HG02981 (cell line): ENCODE results near the gene KIAA1671.
"Not testable (repeated sequence)": the region's sequence is repeated elsewhere in the genome, so short reads cannot be mapped to it uniquely, and the experiment has no call there.

Source experiments
- ATAC-seq: cut with Tn5 transposase; IDR thresholded peaks from one replicate; pipeline ENCODE4 v1.9.1; 2021; ENCODE audit warnings: mild to moderate bottlenecking, moderate library complexity; ENCODE audit not compliant: unreplicated experiment

KIAA1671 gene

GRCh38 chr22:25212337-25212736 lies 259.8 kb downstream of the KIAA1671 start:
- ATAC-seq: no peak

- ATAC-seq: no peak
Observed at GRCh38 chr22:25213221-25213620, 260.7 kb downstream of the KIAA1671 start.

- ATAC-seq: no peak
Observed at GRCh38 chr22:25216230-25216629, 263.7 kb downstream of the KIAA1671 start.

GRCh38 chr22:25219211-25219689 lies 266.7 kb downstream of the KIAA1671 start, which contains the start of gene CRYBB2:
Gene CRYBB2 (plus strand): TSS chr22:25219639. CDS start chr22:25221430, 1,791 bp downstream.
- no peak for ATAC-seq

- ATAC-seq: no peak
Observed at GRCh38 chr22:25219948-25220442, 267.5 kb downstream of the KIAA1671 start.

DNA sequence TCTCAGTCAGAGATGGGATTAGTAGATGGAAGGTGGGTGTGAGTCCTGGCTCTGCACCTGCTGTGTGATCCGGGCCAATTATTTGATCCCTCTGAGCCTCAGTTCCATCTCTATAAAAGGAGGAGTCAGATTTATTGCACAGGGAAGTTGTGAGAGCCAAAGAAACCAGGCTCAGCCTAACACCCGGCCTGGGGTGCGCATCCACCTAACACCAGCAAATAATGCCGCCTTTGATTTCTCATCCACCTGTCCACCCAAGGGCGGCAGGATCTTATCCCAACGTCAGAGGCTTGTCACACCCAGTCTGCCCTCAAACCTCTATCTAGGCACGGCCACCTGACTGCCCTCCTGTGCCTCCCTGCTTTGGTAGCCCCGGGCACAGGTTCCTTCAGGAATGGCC lies 269.3 kb downstream of the KIAA1671 start:
- no peak for ATAC-seq

GRCh38 chr22:25223269-25223850 lies 270.8 kb downstream of the KIAA1671 start:
- ATAC-seq: no peak

- ATAC-seq: no peak
Observed at GRCh38 chr22:25228822-25229221, 276.3 kb downstream of the KIAA1671 start.

GRCh38 chr22:25230760-25231159 lies 278.2 kb downstream of the KIAA1671 start:
- not testable (repeated sequence) for ATAC-seq

- no peak for ATAC-seq
Observed at GRCh38 chr22:25232301-25232700, 279.8 kb downstream of the KIAA1671 start.

GRCh38 chr22:25233706-25234105 lies 281.2 kb downstream of the KIAA1671 start:
- ATAC-seq: not testable (repeated sequence)

DNA sequence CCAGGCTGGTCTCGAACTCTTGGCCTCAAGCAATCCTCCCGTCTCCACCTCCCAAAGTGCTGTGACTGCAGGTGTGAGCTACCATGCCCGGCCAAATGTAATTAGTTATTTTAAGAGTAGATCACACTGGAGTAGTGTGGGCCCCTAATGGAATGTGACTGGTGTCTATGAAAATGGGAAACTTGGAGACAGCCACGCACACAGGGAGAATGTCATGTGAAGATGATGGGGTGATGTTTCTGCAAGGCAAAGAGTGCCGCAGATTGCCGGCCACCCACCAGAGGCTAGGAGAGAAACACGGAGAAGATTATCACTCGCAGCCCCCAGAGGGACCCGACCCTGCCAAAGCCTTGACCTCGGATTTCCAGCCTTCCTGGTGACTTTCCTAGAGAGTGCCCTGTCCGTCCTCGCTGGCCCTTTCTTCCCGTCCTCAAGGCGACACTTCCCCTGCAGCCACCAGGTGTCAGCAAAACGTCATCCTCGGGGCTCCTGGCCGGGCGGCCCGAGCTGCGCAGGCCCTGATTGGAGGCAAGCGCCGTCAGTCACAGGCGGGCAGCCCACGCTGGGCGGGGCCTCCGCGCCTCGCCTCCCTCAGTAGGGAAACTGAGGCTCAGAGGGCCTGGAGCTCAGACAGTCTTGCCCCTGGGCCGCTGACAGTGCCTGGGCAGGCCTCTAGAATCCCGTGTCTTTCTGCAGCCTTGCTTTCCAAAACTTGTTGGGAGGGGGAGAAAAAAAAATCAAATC lies 283.2 kb downstream of the KIAA1671 start:
- ATAC-seq: no peak

GRCh38 chr22:25236417-25236816 lies 283.9 kb downstream of the KIAA1671 start:
- no peak for ATAC-seq

DNA sequence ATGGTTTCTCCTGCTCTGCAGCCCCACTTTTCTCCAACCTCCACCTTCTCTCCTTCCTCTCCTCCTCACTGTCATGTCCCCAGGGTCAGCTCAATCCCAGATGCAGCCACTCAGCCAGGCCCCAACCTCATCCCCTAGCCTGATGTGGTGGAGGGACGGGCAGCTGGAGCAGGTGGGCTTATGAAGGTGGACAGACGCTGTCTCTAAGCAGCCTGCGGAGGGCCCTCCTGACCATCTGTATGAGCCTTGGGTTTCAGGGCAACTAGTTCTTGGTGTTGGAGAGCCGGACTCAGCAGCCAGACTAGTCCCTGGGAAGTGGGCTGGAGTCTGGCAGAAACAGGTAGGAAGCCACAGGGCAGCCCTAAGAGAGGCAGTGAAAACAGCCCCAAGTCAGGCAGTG lies 285.0 kb downstream of the KIAA1671 start:
- no peak for ATAC-seq

DNA sequence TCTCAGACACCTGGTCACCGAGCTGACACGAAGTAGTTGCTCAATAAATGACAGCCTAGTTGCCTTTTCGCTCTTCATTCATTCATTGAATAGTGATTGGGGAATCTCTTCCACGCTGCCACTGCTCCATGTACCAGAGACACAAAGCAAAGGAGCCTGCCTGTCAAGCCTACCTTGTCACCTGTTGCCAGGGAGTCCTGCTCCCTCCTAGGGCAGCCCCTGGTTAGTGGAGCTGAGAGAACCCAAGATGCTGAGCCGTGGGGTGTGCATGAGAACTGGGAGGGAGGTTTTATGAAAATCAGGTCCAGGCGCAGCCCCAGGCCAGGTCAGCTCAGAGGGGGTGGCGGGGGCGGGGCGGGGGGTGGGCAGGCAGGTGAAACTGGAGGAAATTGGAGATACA lies 285.5 kb downstream of the KIAA1671 start:
- ATAC-seq: not testable (repeated sequence)
